A549 treated with Hydrocortisone at 1 μM for 4 hours (cell line): ENCODE data around the gene COX17. TPM values are rescaled to one million over a fixed set of nuclear protein-coding genes. Genes with fewer than 3 reads are reported as not detected.

Experiments
- total RNA-seq: library from RNA; stranded (reverse); fragments of 200-300 nt; extraction: Qiagen RNA extraction; gene quantifications from 5 replicates; pipeline ENCODE4 v1.2.3, GENCODE V29; 2022

The COX17 gene, protein sequence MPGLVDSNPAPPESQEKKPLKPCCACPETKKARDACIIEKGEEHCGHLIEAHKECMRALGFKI
- total RNA-seq, result 97.2 to 119 TPM (median 97.6 TPM) in 5 replicates

DNA sequence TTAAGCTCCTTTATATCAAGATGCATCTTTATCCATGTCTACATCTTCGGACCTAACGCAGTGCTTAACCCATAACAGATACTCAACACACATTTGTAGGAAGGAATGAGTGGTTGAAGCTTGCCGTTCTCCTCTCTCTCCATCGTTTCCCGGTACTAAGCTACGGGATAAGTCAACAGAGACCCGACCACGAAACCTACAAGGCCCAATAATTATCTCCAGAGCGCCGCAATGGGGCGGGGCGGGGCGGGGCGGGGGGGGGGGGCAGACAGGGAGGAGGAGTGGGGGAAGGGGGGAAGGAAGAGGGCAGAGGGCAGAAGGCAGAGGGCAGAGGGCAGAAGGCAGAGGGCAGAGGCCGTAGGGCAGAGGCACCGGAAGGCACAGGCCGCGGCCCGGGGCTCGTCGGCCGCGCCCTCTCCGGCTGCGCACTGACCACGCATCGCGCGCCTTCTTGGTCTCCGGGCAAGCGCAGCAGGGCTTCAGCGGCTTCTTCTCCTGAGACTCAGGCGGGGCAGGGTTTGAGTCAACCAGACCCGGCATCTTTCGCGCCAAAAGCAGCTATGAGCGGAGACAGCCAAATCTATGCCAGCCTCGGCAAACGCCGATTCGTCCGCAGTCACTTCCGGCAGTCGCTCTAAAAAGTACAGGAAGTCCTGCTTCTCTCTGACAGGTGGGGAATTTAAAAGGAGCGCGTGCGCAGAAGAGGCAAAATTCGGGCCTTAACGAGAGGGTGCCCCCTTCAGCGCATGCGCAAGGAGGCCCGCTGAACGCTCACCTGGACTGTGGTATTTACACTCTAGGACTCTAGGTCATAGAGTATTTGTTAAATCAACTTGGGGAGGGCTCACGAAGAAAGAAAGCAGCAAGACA, at the start of gene COX17:
TSS of gene COX17 (minus strand) at position 636 of the 870 bp plus-strand sequence. CDS start at position 540, 96 bp downstream.

DNA sequence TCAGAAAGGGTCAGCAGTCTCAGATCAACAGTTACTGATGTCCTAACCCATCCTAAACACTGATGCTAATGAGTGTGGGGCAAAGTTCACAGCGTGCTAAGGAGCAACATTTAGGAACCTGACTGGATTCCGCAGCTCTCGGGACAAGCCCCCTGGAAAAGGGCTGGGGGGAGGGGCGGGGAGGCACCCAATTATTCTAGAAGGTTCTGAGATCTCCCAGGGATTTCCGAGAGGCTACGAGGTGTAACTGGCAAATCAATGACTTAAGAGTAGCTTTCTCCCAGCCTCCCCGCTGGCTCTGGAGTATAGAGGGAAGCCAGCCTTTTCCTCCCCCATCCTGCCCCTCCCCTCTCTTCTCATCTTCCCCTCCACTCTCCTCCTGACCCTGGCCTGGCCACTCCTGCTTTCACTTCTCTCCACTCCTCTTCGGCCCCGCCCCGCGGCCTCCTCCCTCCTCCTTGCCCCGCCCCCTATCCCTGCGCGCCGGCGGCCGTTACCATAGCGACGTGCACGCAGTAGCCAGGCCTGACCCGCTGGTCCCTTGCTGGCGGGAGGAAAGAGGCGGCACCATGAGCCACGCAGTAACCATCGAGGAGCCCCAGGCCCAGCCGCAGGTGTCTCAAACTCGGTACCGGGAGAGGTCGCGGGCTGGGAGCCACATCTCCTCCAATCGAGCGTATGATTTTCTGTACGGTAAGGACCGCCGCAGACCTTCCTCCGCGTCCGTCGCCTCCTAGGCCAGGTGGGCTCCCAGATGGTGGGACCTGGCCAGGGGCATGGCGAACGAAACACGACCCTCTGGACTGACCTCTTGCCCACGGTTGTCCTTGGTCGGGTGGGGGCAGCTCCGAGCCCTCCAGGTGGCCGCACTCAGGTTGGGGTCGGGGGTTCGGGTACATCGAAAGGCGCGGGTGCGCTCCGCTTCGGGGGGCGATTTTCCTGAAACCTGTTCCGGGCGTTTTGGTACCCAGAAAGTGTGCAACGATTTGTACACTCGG, 25.6 kb upstream of the COX17 start, which contains the start of gene CFAP91:
TSS of gene CFAP91 (plus strand) at position 493 of the 998 bp plus-strand sequence. CDS start at position 570, 77 bp downstream.

DNA sequence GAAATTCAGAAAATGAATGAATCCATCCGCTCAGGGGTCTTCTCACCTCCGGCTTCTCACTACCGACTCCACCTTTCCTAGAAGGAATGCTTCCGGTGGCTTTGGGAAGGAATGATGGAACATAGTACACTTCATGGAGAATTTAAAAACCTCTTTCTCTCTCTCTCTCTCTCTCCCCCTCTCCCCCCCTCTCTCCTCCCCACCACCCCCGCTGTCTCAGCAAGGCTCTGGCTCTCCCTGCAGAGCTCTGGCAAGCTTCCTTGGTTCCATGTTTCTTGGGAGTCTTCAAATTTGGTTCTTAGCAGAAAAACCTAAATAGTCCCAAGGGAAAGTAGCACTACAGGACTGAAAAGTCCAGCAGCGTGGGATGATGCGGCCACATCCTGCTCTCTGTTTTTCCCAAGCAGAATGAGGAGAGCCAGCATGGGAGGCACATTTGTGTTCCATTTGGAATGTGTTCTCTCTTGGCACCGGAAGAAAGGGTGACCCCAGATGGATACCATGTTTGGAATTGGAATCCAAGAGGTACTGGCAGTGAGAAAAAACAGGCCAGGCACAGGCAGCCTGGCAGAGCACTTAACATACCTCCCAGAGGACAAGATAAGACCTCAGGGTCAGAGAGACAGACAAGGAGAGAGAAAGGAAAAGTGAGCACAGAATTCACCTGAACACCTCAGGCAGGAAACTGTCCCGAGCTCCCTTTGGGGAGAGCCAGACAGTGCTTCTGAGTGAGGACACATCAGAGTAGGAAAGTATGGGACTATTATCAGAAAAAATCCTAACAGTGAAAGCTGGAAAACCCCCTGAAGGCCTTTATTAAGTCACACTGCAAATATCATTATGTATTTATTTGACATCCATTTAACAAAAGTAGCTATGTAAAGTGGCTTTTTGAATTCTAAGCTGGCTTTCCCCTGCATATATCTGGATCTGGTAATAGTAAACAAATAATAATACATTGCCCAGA, 16.4 kb downstream of the COX17 start, which contains the start of gene POPDC2:
TSS of gene POPDC2 (minus strand) at position 116 of the 967 bp plus-strand sequence. CDS start 166 bp downstream, outside the sequence.

Other genes starting within 250 kb of the COX17 start
- gene TMEM39A, start 213.8 kb downstream of the COX17 start, total RNA-seq, result 20.8 to 26.1 TPM (median 23.6 TPM) in 5 replicates
- gene POGLUT1, start 208.4 kb downstream of the COX17 start, total RNA-seq, result 7.1 to 10.7 TPM (median 9.1 TPM) in 5 replicates
- 61.0 to 83.4 TPM (median 79.4 TPM) in 5 replicates for gene TIMMDC1, start 178.9 kb downstream of the COX17 start, total RNA-seq
- gene CD80, start 117.8 kb downstream of the COX17 start, total RNA-seq, result not detected in 5 replicates
- gene ADPRH, start 97.9 kb downstream of the COX17 start, total RNA-seq, result 2.8 to 3.2 TPM (median 3.0 TPM) in 5 replicates
- 0.25 to 0.51 TPM (median 0.43 TPM) in 5 replicates for gene PLA1A, start 79.5 kb downstream of the COX17 start, total RNA-seq
- gene POPDC2, start 16.8 kb downstream of the COX17 start, total RNA-seq, result 0.10 to 0.82 TPM (median 0.36 TPM) in 5 replicates
- gene CFAP91, start 25.6 kb upstream of the COX17 start, total RNA-seq, result 0.09 to 0.62 TPM (median 0.21 TPM) in 5 replicates
- not detected in 5 replicates for gene NR1I2, start 104.7 kb upstream of the COX17 start, total RNA-seq